Measurements from ENCODE around the gene SAMD3.
A peak's percentile ranks its signal among the peaks of the same experiment; 100 is the strongest.
"Not testable (repeated sequence)": the region's sequence is repeated elsewhere in the genome, so short reads cannot be mapped to it uniquely, and the experiment has no call there.

Gene SAMD3

GRCh38 chr6:130212215-130212874 lies 10.4 kb downstream of the SAMD3 start:
- DNase-seq (ENCODE audit: low read depth, low spot score) = no peak

- DNase-seq (ENCODE audit: low read depth, low spot score) = no peak
These were observed 11.1 kb downstream of the SAMD3 start for GRCh38 chr6:130211691-130212090.

- no peak for DNase-seq (ENCODE audit: low read depth, low spot score)
These were observed 14.6 kb downstream of the SAMD3 start for GRCh38 chr6:130207979-130208649.

- DNase-seq (ENCODE audit: low read depth, low spot score) = no peak
These were observed 16.3 kb downstream of the SAMD3 start for GRCh38 chr6:130206479-130206878.

- DNase-seq (ENCODE audit: low read depth, low spot score) = no peak
These were observed 18.4 kb downstream of the SAMD3 start for GRCh38 chr6:130204322-130204721.

- no peak for DNase-seq (ENCODE audit: low read depth, low spot score)
These were observed 19.4 kb downstream of the SAMD3 start for GRCh38 chr6:130203370-130203769.

- DNase-seq (ENCODE audit: low read depth, low spot score) = peak; percentile 25
These were observed 20.0 kb downstream of the SAMD3 start for GRCh38 chr6:130202782-130203181.

- DNase-seq (ENCODE audit: low read depth, low spot score) = no peak
These were observed 22.7 kb downstream of the SAMD3 start for GRCh38 chr6:130200020-130200419.

GRCh38 chr6:130198483-130199035 lies 24.2 kb downstream of the SAMD3 start:
- DNase-seq (ENCODE audit: low read depth, low spot score) = no peak

- peak; percentile 42 for DNase-seq (ENCODE audit: low read depth, low spot score)
These were observed 24.8 kb downstream of the SAMD3 start for GRCh38 chr6:130197816-130198482.

GRCh38 chr6:130194434-130194833 lies 28.3 kb downstream of the SAMD3 start:
- DNase-seq (ENCODE audit: low read depth, low spot score) = not testable (repeated sequence)

- no peak for DNase-seq (ENCODE audit: low read depth, low spot score)
These were observed 31.8 kb downstream of the SAMD3 start for GRCh38 chr6:130190701-130191690.

GRCh38 chr6:130189531-130190397 lies 33.0 kb downstream of the SAMD3 start:
- DNase-seq (ENCODE audit: low read depth, low spot score) = no peak

- no peak for DNase-seq (ENCODE audit: low read depth, low spot score)
These were observed 34.4 kb downstream of the SAMD3 start for GRCh38 chr6:130188207-130188899.

- no peak for DNase-seq (ENCODE audit: low read depth, low spot score)
These were observed 35.2 kb downstream of the SAMD3 start for GRCh38 chr6:130187335-130188206.

- DNase-seq (ENCODE audit: low read depth, low spot score) = no peak
These were observed 37.1 kb downstream of the SAMD3 start for GRCh38 chr6:130185658-130186057.

- no peak for DNase-seq (ENCODE audit: low read depth, low spot score)
These were observed 39.2 kb downstream of the SAMD3 start for GRCh38 chr6:130183271-130184222.

GRCh38 chr6:130182466-130182865 lies 40.3 kb downstream of the SAMD3 start:
- no peak for DNase-seq (ENCODE audit: low read depth, low spot score)

Data from iPS DF 19.7 (cell line).